ENCODE data around the gene HHATL. TPM values are rescaled to one million over a fixed set of nuclear protein-coding genes. Genes with fewer than 3 reads are reported as not detected.

Gene HHATL
- total RNA-seq, 4 donors from 2014 or later: 0.23 to 1.2 TPM; not detected in 2

GRCh38 chr3:42655331-42655888, 47.2 kb downstream of the HHATL start:
- no CpG with 5 or more reads among the region's 4 CpGs for WGBS, 2 donors (ENCODE audit: low coverage in 1 of 2)
- Histone ChIP-seq H3K36me3 (peaks cover 0 to 25% of the 10 kb centered on the region in 2 donors), H3K4me1 (peaks cover 7 to 91% (median 44%) of the 10 kb centered on the region in 3 donors), H3K27ac (peak overlapping the region; percentile 93 to 97 (median 96)), H3K4me3 (peak overlapping the region; percentile 92 to 95), H3K9me3 (no peaks in the 10 kb centered on the region), H3K27me3 (no peaks in the 10 kb centered on the region)
- ATAC-seq: no peak
- TF ChIP-seq CTCF (IDR thresholded peaks at IDR 0.05): no peak
- TF ChIP-seq EP300 (IDR thresholded peaks at IDR 0.05): no peak
- TF ChIP-seq POLR2A (IDR thresholded peaks at IDR 0.05): no peak
- peak; percentile 55 for TF ChIP-seq POLR2AphosphoS5 (IDR thresholded peaks at IDR 0.05)

DNA sequence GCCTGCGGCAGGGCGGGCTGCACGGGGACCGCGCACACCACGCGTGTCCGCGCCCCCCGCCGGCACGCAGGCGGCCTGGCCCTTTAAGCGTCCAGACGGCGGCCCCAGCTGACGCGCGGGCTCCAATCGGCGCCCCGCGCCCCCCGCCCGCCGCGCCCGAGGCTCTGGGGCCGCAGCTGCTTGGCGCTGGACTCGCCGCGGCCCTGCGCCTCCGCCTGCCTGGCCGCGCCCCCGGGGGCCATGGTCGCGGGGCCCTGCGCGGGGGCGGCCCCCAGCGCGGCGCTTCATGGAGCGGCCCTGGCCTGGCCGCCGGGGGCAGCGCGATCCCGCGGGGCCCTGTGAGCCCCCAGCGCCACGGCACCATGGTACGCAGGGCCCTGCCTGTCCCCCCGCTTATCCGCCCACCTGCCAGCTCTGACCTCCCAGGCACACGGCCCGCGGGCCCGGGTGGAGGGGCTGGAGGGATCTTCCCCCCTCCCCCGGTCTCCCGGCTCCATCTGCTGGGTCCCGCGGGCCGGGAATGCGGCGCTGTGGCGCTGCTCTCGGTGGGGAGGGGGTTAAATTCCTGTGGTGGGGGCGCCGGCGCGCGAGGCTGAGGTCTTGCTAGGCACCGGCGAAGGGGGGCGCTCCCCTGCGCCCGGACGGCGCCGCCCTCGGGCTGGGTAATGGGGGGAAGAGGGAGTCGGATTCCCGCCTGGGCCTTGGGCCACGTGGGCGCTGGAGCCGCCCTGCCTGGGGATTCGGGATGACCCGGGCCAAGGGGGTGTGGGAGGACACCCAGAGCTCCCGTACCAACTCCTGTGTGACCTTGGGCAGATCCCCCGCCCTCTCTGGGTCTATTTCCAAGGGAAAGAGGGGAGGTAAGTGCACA, 48.0 kb downstream of the HHATL start:
- TF ChIP-seq CTCF (IDR thresholded peaks at IDR 0.05) (peak in 2 of 4 experiments; percentile 5 to 44), EP300 (IDR thresholded peaks at IDR 0.05) (no peak), POLR2AphosphoS5 (IDR thresholded peaks at IDR 0.05) (peak; percentile 39), POLR2A (IDR thresholded peaks at IDR 0.05) (peak; percentile 6 to 62)
- peaks cover 7 to 88% (median 43%) of the 10 kb centered on the region in 3 donors for H3K4me1 ChIP-seq
- peaks cover 0 to 22% of the 10 kb centered on the region in 2 donors for H3K36me3 ChIP-seq
- peak overlapping the region; percentile 92 to 95 for H3K4me3 ChIP-seq
- WGBS, 2 donors (ENCODE audit: low coverage in 1 of 2): no CpG with 5 or more reads among the region's 94 CpGs
- peak; percentile 83 for ATAC-seq
- peak overlapping the region; percentile 93 to 97 (median 96) for H3K27ac ChIP-seq
- no peaks in the 10 kb centered on the region for H3K27me3 ChIP-seq
- no peaks in the 10 kb centered on the region for H3K9me3 ChIP-seq

GRCh38 chr3:42653560-42654330, 48.9 kb downstream of the HHATL start, which contains the start of gene ZBTB47:
Gene ZBTB47, plus strand, starts transcription at chr3:42653697. Its CDS starts 4,659 bp downstream, at chr3:42658356.
- H3K36me3 ChIP-seq: peaks cover 0 to 21% of the 10 kb centered on the region in 2 donors
- peak; percentile 57 for ATAC-seq
- H3K27ac ChIP-seq: peak within 1 kb of the TSS; percentile 93 to 97 (median 96)
- TF ChIP-seq EP300 (IDR thresholded peaks at IDR 0.05) (no peak), POLR2AphosphoS5 (IDR thresholded peaks at IDR 0.05) (peak; percentile 53), CTCF (IDR thresholded peaks at IDR 0.05) (no peak)
- peaks cover 7 to 80% (median 40%) of the 10 kb centered on the region in 3 donors for H3K4me1 ChIP-seq
- WGBS, 2 donors (ENCODE audit: low coverage in 1 of 2): no CpG with 5 or more reads among the region's 31 CpGs
- H3K9me3 ChIP-seq: no peaks in the 10 kb centered on the region
- H3K4me3 ChIP-seq: peak within 1 kb of the TSS; percentile 92 to 95
- H3K27me3 ChIP-seq: no peaks in the 10 kb centered on the region

DNA sequence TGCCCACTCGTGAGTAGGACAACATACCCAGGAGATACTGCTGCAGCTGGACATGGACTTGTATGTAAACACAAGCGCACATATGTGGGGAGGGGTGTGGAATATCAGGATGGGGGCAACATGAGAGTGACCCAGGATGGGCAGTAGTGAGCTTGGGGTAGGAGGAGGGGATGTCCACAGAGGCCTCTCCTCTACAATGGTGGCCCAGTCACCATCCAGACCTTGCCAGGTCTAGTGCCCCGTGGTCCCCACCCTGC, 49.4 kb downstream of the HHATL start:
- H3K27me3 ChIP-seq: no peaks in the 10 kb centered on the region
- H3K27ac ChIP-seq: peak overlapping the region; percentile 77 to 97 (median 94)
- TF ChIP-seq POLR2AphosphoS5 (IDR thresholded peaks at IDR 0.05) (no peak), EP300 (IDR thresholded peaks at IDR 0.05) (no peak), CTCF (IDR thresholded peaks at IDR 0.05) (no peak), POLR2A (IDR thresholded peaks at IDR 0.05) (no peak)
- ATAC-seq: no peak
- 60% methylated on average over 1 of the region's 3 CpGs; no CpG with 5 or more reads in 1 of the 2 donors for WGBS, 2 donors (ENCODE audit: low coverage in 1 of 2)
- peaks cover 7 to 74% (median 40%) of the 10 kb centered on the region in 3 donors for H3K4me1 ChIP-seq
- H3K4me3 ChIP-seq: peak overlapping the region; percentile 92 to 95
- peaks cover 0 to 20% of the 10 kb centered on the region in 2 donors for H3K36me3 ChIP-seq
- no peaks in the 10 kb centered on the region for H3K9me3 ChIP-seq
